T-helper 9 cell (primary cell): ENCODE results near the gene AFF3.
"Not testable (repeated sequence)": the region's sequence is repeated elsewhere in the genome, so short reads cannot be mapped to it uniquely, and the experiment has no call there.

ENCODE experiments used
- DNase-seq: peaks from one replicate; pipeline ENCODE4 v3.0.0-alpha.2; 2020

The AFF3 gene

DNA sequence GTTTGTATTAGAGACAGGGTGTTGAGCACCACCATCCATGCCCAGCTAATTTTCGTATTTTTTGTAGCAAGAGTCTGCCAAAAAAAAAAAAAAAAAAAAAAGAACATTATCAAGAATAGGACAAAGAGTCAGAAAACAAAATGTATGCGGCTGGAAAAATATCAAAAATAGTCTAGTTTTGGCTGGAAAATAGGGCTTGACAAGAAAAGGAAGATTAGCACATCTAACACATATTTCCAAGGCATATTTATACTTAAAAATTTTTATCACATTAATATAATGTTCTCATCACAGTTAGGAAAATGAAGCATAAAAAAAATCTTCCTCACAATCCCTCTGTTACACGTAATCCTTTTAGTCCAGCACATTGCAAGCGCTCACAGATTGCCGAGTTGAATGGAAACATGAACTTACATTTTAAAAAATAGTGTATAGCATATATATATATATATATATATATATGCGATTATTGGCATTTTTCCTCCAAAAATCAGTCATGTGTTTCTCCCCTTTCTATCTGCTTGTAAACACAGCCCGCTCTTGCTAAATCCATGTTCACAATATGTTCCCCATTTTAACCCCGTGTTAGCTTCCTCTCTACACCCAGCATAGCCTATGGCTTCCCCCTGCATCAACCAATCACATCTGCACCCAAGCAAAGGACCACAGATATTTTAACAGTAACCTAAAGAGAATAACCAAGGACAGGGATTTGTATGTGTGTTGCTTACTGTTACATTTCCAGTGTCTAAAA lies 183.0 kb downstream of the AFF3 start:
- DNase-seq = no peak

DNA sequence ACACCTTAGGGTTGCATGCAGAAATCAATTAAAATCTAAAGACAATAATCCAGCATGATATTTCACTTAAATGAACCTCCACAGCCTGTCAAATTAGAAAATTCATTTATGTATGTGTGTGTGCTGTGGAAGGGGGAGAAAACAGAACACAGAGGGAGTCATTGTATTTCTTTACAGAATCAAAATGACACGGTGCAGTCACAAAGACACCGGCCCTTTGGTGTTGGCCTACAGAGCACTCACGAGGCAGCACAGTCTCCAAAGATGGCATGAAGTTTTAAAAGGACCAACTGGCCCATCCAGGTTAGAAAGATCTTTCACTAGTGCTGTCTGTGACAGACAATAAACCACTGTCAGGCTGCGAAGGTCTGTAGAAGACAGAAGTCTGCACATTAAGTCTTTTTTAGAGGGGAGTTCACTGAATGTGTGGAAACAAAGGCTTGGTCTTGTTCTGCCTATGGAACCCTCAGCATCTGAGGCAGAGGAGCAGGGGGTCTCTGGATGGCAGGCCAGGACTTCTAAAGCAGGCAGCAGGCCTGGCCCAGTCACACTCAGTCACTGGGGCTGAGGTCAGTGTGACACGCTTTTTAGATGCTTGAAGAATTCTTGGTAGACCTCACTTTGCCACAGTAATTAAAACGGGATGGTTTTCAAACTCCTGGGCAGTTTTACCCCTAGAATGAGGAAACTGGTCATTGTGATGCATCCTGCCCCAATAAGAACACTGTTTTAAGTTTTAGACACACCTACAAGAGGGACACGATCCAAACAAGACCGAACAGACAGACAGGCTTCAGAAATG lies 184.9 kb downstream of the AFF3 start:
- DNase-seq = no peak

DNA sequence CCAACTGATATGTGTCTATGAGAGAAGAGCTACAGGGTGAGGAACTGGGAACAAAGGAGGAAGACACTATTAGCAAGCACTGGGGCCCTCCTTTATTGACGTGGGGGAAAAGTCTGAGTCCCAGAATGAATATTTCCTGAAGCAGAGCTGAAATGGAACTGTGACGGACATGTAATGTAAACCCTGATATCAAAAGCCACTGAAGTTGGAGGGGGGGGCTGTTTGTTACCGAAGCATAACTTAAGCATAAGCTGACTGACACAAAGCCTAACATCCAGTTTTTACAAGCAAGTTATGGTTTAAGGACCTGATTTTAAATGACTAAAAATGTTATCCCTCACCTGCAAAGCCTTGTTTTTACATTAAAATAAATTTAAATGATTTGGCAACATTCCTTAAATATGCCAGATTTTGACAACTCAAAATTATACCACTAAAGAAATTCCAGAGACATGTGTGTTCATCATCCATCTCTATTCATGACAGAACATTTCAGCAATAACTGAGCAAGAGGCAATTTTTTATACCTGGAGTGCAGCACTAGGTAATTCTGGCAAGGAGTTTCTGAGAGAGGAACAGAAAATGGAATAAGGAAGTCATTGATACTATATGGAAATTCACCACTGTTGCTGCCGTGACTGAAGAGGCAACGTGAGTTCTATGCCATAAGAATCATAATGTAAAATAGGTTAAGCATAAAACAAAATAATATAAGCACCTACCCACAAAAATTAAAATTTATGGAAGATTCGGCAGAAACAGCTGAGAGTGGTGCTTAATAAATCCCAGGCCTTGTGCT lies 186.0 kb downstream of the AFF3 start:
- DNase-seq = no peak

DNA sequence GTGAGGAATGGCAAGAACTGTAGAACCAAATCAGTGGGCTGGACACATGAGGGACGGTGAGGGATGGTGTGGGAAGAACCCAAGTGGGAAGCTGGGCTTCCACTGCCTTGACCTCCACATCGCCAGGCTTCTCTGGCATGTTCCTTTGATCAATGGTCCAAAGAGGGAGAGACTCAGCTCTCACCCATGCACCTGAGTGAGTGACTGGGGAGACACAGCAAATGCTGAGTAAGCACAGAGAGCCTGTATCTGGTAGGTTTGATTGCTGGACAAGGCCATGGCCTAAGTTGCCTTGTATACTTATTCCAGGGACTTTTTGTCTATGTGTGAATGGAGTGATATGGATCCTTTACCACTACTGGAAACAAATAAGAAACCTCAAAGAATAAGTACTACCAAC lies 188.6 kb downstream of the AFF3 start:
- no peak for DNase-seq

DNA sequence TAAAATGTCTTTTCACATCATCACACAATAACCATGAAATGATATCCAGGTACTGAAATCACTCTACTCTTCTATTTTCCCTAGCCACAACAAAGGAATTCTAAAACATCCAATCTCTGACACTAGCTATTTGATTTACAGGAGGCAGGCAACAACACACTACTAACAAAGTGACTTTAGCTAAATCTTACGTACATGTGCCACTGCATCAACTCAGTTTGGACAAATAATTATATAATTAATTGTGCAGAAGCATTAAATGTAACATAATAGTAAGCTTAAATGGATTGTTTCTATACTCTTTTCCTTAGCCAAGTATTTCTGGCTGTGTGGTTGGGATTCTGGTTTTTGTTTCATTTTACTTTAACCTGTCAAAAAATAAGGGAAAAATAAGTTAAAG lies 192.4 kb downstream of the AFF3 start:
- no peak for DNase-seq

DNA sequence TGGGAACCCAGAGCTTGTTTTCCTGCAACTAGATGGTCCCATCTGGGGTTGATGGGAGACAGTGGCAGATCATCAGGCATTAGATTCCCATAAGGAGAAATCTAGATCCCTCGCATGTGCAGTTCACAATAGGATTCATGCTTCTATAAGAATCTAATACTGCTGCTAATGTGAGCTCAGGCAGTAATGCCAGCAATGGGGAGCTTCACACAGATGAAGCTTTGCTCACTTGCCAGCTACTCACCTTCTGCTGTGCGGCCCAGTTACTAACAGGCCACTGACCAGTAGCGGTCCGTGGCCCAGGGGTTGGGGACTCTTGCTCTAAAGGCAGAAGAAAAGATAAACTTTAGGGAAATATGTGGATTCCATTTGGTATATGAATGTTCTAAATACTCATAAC lies 192.9 kb downstream of the AFF3 start:
- no peak for DNase-seq

DNA sequence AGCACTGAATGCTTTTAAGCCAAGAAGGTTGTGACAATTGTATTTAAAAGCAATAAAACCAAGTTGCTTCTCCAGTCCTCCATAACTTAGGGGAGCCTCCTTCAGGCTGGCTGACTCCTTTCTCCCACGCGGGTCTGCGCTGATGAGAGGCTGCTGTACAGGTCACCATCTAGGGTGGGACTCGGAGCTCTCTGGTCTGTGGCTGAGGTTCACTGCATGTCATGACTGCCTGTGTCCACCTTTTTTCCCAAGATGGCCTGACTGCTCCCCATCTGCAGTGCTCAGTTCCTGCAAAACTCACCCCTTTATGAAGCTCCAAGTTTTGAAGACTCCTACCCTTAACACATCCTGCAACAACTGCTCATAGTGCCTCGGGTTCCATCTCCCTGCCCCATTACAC lies 194.4 kb downstream of the AFF3 start:
- no peak for DNase-seq

DNA sequence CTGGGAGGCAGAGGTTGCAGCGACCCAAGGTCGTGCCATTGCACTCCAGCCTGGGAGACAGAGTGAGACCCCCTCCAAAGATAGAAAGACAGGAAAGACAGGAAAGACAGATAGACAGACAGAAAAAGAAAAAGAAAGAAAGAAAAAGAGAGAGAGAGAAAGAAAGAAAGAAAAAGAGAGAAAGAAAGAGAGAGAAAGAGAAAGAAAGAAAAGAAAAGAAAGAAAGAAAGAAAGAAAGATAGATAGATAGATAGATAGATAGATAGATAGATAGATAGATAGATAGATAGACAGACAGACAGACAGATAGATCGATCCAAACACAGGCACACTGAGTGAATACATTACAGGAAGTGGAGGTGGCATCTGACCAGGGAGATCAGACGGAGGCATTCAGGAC lies 195.0 kb downstream of the AFF3 start:
- DNase-seq = not testable (repeated sequence)

DNA sequence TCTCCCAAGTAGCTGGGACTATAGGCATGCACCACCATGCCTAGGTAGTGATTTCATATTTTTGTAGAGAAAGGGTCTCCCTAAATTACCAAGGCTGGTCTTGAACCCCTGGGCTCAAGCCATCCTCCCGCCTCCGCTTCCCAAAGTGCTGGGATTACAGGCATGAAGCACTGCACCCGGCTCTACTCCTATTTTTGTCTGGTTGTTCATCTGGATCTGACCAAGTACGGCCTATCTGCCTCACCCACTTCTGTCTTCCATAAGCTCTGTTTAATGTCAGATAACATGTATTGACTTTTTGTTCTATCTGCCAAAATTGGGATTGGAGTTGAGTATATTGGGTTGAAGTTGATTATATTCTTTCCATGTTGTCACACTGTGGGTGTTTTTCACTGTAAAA lies 198.4 kb downstream of the AFF3 start:
- DNase-seq = no peak

DNA sequence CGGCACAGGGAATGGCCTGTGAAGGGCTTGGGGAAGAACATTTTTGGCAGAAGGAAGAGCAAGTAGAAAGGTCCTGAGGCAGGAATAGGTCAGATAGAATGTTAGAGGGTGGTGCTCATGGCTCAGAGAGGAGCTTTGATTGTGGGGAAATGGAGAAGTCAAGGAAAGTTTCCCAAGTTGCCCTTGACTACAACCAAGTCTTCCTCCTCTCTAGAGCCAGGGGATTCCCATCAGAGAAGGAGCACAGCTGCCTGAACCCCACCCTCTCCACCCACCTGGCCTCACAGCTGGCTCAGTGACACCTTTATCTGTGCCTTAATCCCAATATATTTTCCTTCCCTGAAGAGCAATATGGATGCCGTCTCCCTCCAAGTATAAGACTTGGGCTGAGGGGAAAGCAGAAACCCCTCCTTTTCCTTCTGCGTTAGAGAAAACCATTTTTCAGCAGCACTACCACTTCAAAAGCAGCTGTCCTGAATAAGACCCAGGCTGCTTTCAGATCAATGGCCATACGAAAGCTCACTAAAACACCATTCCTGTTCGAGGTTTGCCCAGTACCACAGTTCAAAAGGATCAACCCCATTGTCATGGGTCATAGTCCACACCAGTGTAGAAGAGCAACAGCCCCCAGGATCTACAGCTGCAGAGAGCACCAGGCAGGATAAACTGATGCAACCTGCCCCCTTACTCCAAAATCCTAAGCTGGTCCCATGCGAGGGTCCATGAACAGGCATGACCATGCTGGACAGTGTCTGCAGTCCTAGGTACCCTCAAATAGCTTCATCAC lies 199.6 kb downstream of the AFF3 start:
- DNase-seq = no peak

DNA sequence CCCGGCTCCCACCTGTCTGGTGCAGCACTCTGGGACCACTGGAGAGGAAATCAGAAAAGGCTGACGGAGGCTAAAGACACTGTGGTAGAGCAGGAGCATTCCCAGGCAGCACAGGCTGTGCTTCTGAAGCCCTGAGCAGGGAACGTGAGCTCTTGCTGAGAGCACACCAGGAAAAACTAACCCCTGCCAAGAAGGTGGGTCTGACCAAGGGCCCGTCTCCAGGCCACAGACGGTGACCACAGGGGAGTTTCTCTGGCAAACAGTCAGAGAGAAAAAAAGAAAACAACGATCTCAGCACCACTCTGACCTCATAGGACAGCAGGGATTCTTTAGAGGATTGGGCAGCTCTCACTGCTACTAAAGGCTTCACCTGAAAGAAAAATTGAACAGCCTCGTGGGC lies 201.4 kb downstream of the AFF3 start:
- DNase-seq = no peak

DNA sequence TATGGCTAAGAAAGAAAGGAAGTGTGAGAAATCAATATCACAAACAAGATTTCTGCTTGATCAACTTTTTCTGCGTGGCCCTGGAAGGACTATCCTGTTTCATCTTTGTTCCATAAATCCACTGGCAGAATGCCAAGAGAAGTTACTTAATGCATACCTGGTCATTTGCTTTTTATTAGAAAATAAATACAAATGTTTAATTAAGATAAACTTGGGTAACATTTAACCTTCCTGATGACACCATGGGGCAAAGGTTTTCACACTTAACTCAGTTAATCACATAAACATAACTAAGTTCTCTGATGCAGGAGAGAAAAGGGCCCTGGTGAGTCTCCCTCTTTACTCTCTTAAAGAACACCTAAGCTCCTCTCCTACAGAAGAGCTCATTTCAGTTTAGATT lies 203.3 kb downstream of the AFF3 start:
- DNase-seq = no peak

DNA sequence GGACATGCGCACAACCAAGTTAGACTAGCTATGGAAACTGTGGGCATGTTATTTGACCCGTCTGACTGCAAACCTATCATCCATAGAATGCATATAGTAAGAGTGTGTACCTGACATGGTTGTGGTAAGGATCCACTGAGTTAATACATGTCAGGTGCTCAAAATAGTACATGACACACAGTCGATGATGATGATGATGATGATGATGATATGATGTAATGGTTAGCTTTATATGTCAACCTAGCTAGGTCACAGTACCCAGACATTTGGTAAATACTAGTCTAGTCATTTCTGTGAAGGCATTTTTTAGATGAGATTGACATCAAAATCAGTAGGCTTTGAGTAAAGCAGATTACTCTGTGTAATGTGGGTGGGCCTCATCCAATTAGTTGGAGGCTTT lies 204.1 kb downstream of the AFF3 start:
- DNase-seq = no peak

DNA sequence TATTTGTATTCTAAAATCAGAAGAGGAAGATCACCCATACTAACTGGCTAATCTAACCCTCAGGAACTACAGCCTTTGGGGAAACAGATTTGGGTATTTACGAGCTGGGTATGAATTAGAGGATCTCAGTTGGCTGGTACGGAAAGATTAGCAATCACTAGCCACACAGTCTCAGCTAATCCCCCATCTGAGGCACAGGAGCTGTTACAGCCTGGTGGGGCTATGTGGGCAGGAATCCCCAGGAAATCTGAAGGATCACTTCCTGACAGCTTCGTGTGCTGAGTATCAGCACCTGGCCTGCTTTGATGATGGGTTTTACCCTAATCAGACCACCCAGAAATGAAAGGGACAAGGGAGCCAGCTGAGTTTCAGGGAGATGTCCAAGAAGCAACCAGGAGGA lies 206.3 kb downstream of the AFF3 start:
- DNase-seq = no peak

DNA sequence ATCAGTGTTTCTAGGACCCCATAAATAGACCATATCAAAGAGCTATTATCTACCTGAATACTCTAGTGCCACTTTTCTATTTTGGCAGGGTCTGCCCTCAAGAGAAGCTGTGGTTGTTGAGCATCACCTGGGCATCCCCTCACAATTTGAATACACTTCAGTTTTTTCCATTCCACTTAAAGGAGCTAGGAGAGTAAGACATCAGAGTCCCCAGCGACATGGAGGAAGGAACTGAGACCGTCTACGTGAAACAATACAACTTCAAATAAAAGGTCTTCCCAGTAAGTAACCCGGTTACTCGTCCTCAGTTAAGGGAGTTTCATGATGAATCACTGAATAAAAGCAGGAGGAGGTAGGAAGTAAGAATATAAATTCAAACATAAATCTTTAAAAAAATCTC lies 206.7 kb downstream of the AFF3 start:
- no peak for DNase-seq

DNA sequence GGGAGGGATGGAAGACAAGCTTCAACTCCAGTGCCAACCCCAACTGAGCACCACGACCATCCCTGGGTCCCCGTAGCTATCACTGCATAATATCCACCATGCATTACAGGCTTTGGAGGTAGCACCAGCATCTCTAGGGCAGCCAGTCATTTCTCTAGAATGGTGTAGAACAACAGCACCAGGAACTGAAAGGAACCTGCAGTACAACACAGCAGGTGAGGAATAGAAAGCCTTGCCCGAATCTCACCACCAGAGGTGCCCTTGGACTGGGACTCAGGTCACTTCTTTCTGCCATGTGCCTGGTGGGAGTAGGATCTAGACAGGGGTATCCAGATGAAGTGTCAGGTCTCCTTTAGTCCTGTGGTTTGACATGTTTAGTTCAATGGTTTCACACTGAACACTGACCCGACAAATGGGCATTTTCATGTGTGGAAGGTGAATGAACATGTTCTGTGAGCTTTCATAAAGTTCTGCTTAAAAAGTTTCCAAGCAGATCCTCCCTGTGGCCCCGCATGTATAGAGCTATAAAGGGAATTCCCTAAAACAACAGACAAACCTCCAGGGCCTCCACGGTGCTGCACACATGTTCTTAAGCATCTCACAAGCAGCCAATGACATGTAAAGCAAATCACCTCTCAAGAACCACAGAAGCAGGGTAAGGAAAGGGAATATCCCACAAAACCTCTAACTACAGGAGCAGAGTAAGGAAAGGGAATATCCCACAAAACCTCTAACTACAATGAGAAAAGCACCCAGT lies 208.3 kb downstream of the AFF3 start:
- DNase-seq = no peak

DNA sequence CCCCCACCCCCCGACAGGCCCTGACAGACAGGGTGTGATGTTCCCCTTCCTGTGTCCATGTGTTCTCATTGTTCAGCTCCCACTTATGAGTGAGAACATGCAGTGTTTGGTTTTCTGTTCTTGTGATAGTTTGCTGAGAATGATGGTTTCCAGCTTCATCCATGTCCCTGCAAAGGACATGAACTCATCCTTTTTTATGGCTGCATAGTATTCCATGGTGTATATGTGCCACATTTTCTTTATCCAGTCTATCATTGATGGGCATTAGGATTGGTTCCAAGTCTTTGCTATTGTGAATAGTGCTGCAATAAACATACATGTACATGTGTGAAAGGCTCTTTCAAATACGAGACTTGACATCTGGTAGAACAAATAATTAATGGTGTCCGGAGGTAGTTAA lies 208.9 kb downstream of the AFF3 start:
- DNase-seq = not testable (repeated sequence)

DNA sequence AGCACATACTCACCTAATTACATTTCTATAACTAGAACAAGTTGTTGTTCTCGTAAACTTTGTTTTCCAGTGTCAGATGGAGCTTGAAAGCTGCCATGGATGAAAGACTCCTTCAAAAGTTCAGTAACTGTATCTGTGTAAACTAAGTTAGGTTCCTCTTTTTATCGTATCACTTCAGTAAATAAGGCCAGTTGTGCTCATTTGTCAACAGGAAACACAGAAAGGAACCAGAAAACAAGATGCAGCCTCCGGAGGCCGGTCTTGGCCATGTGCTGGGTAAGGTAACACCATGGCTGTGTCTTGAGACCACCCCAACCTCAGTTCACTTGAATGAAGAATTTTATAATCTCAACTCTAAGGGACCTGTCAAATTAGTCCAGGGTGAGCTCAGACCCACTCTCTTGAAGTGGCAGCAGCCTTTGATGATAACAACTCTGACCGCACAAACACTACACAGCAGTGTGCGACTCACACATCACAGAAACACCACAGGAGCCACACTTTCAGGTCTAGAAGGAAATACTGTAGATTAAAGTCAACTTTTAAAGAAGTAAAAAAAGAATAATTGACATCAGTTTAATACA lies 213.8 kb downstream of the AFF3 start:
- no peak for DNase-seq

DNA sequence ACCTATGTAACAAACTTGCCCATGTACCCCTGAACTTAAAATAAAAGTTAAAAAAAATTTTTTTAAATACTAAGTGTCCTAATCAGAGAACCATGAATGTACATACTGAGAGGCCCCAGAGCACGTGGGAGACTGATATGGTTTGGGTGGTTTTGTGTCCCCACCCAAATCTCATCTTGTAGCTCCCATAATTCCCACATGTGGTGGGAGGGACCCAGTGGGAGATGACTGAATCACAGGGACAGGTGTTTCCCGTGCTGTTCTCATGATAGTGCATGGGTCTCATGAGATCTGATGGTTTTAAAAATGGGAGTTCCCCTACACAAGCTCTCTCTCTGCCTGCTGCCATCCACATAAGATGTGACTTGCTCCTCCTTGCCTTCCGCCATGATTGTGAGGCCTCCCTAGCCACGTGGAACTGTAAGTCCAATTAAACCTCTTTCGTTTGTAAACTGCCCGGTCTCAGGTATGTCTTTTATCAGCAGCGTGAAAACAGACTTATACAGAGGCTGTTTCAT lies 214.6 kb downstream of the AFF3 start:
- not testable (repeated sequence) for DNase-seq

DNA sequence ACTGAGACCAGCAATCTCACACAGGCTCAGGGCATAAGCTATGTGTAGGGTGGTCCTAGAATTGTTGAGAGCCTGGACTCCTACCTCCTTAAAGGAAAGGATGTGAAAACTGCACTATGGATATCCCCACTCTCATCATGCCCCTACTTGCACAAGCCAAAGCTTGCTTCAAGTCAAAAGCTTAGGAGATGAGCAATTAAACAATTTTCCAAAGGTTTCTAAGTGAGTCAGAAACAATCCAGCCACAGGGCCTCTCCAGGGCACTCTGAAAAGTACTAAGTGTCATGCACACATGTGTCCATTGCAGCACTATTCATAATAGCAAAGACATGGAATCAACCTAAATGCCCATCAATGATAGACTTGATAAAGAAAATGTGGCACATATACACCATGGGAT lies 215.4 kb downstream of the AFF3 start:
- DNase-seq = no peak

DNA sequence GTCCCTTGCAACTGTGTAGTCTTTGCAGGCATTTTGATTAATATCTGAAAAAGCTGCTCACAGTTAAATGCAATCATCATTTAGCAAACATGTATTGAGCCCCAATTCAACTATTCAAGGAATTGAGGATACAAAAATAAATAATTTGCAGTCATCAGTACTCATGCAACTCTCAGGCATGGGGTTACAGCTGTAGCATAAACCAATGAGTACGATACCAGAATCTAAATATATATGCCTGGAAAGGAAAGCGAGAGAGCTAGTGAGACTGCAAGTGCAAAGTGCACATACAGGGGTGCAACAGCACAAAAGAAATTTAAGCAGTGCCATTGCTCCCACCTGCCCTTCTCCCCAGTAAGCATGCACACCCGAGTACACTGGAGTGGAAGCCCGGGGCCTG lies 216.4 kb downstream of the AFF3 start:
- DNase-seq = no peak
